DOHH2 (cell line): ENCODE data around the gene GRAP.

Experiments used
- CTCF ChIP-seq: fragments of 200-600 bp; sonication (generic); IDR thresholded peaks from one replicate; pipeline ENCODE4 v1.5.1; 2014; ENCODE audit warnings: antibody characterized with exemption, mild to moderate bottlenecking, low read depth, low read length; ENCODE audit not compliant: poor library complexity, severe bottlenecking
- EZH2phosphoT487 ChIP-seq: fragments of 200-600 bp; sonication (generic); IDR thresholded peaks from 2 replicates; pipeline ENCODE4 v1.6.1; 2017; ENCODE audit warnings: borderline replicate concordance, mild to moderate bottlenecking, antibody characterized with exemption, low read length, moderate library complexity, mixed read lengths

GRCh38 chr17:18996458-18996857 is 50.3 kb downstream of the GRAP start:
- TF ChIP-seq CTCF = no peak
- no peak for TF ChIP-seq EZH2phosphoT487
